HG03378 (cell line): ENCODE measurements around the gene MACO1.
A peak's percentile ranks its signal among the peaks of the same experiment; 100 is the strongest.

Experiments used
- ATAC-seq: cut with Tn5 transposase; IDR thresholded peaks from one replicate; pipeline ENCODE4 v1.9.1; 2021; ENCODE audit warnings: mild to moderate bottlenecking, moderate library complexity; ENCODE audit not compliant: unreplicated experiment

Gene MACO1

GRCh38 chr1:25519624-25520023 lies 88.9 kb downstream of the MACO1 start:
- ATAC-seq = no peak

GRCh38 chr1:25520446-25521061 lies 89.9 kb downstream of the MACO1 start:
- ATAC-seq = no peak

GRCh38 chr1:25522031-25522655 lies 91.4 kb downstream of the MACO1 start:
- peak; percentile 48 for ATAC-seq

GRCh38 chr1:25523542-25523941 lies 92.8 kb downstream of the MACO1 start:
- no peak for ATAC-seq

GRCh38 chr1:25524568-25525360 lies 94.1 kb downstream of the MACO1 start:
- ATAC-seq = no peak

GRCh38 chr1:25525361-25525688 lies 94.6 kb downstream of the MACO1 start:
- no peak for ATAC-seq

- ATAC-seq = no peak
Measured at GRCh38 chr1:25526753-25527152, 96.1 kb downstream of the MACO1 start.

GRCh38 chr1:25527226-25527846 lies 96.6 kb downstream of the MACO1 start:
- ATAC-seq = no peak

GRCh38 chr1:25527946-25528595 lies 97.4 kb downstream of the MACO1 start:
- no peak for ATAC-seq

- no peak for ATAC-seq
Measured at GRCh38 chr1:25528881-25529517, 98.3 kb downstream of the MACO1 start.

GRCh38 chr1:25529518-25530185 lies 99.0 kb downstream of the MACO1 start:
- ATAC-seq = no peak

GRCh38 chr1:25530186-25531081 lies 99.7 kb downstream of the MACO1 start:
- no peak for ATAC-seq

- no peak for ATAC-seq
Measured at GRCh38 chr1:25531082-25531461, 100.4 kb downstream of the MACO1 start.

GRCh38 chr1:25532970-25533369 lies 102.3 kb downstream of the MACO1 start:
- no peak for ATAC-seq

GRCh38 chr1:25533775-25534409 lies 103.2 kb downstream of the MACO1 start:
- no peak for ATAC-seq

- ATAC-seq = no peak
Measured at GRCh38 chr1:25534410-25534788, 103.7 kb downstream of the MACO1 start.

GRCh38 chr1:25536124-25536523 lies 105.4 kb downstream of the MACO1 start:
- no peak for ATAC-seq

- ATAC-seq = no peak
Measured at GRCh38 chr1:25537153-25537831, 106.6 kb downstream of the MACO1 start.
